Cardiac muscle cell (in vitro differentiated cells and primary cell): ENCODE measurements around the gene GINS1. TPM values are rescaled to one million over a fixed set of nuclear protein-coding genes. Genes with fewer than 3 reads are reported as not detected.
A peak's percentile ranks its signal among the peaks of the same experiment; 100 is the strongest.

Source experiments
- DNase-seq, 2 donors: peaks; one replicate each; pipeline versions ENCODE4 v3.0.0 to v3.0.0-alpha.2; 2010 to 2017; ENCODE audit warnings: low read depth in 1 of 2, low spot score in 1 of 2
- H3K27ac ChIP-seq: fragments of 200-600 bp; sonication (generic); 2 replicates; pipeline ENCODE4 v1.5.1; 2016
- H3K27me3 ChIP-seq: fragments of 200-600 bp; sonication (generic); 2 replicates; pipeline ENCODE4 v1.6.0; 2016; ENCODE audit warnings: control low read depth
- H3K36me3 ChIP-seq: fragments of 200-600 bp; sonication (generic); 2 replicates; pipeline ENCODE4 v1.5.1; 2016; ENCODE audit warnings: control low read depth
- H3K4me1 ChIP-seq: fragments of 200-600 bp; sonication (generic); 2 replicates; pipeline ENCODE4 v1.8.1; 2017; ENCODE audit warnings: low read depth, mild to moderate bottlenecking, mixed run types
- H3K4me3 ChIP-seq: fragments of 200-600 bp; sonication (generic); 2 replicates; pipeline ENCODE4 v1.5.1; 2016; ENCODE audit warnings: mild to moderate bottlenecking
- H3K9me3 ChIP-seq: fragments of 200-600 bp; sonication (generic); 2 replicates; pipeline ENCODE4 v1.5.1; 2017; ENCODE audit warnings: low read depth, mild to moderate bottlenecking, control low read depth
- polyA plus RNA-seq: library from polyadenylated mRNA; unstranded; fragments of >200 nt; fragmentation: Nextera tagmentation; extraction: Ambion mirVana; gene quantifications from 2 replicates; pipeline ENCODE4 v1.2.1, GENCODE V29; 2016
- total RNA-seq: library from RNA; depleted of rRNA; stranded (reverse); fragments of >200 nt; gene quantifications from 2 replicates; pipeline ENCODE4 v1.2.3, GENCODE V29; 2016
- TF ChIP-seq, protein P1 (sequence below): IDR thresholded peaks from 2 replicates; pipeline ENCODE4 v1.5.1; 2012; ENCODE audit warnings: low read depth, mild to moderate bottlenecking, low read length

GINS1 gene
- total and polyA plus RNA-seq, 2 experiments from 2014 or later: 9.6 to 10.5 TPM

GRCh38 chr20:25402583-25402982 is 4.9 kb upstream of the GINS1 start:
- H3K4me1 ChIP-seq: no peaks in the 10 kb centered on the region
- no peak for DNase-seq

GRCh38 chr20:25408170-25408547 is 686 bp downstream of the GINS1 start:
- Histone ChIP-seq H3K27me3 (no peaks in the 10 kb centered on the region), H3K4me1 (peaks cover 9% of the 10 kb centered on the region), H3K36me3 (no peaks in the 10 kb centered on the region), H3K9me3 (no peaks in the 10 kb centered on the region), H3K27ac (peak overlapping the region; percentile 84), H3K4me3 (peak overlapping the region; percentile 69)
- DNase-seq: no peak
- TF ChIP-seq, protein P1, sequence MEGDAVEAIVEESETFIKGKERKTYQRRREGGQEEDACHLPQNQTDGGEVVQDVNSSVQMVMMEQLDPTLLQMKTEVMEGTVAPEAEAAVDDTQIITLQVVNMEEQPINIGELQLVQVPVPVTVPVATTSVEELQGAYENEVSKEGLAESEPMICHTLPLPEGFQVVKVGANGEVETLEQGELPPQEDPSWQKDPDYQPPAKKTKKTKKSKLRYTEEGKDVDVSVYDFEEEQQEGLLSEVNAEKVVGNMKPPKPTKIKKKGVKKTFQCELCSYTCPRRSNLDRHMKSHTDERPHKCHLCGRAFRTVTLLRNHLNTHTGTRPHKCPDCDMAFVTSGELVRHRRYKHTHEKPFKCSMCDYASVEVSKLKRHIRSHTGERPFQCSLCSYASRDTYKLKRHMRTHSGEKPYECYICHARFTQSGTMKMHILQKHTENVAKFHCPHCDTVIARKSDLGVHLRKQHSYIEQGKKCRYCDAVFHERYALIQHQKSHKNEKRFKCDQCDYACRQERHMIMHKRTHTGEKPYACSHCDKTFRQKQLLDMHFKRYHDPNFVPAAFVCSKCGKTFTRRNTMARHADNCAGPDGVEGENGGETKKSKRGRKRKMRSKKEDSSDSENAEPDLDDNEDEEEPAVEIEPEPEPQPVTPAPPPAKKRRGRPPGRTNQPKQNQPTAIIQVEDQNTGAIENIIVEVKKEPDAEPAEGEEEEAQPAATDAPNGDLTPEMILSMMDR: no peak

More at GRCh38 chr20:25402583-25402982, 4.9 kb upstream of the GINS1 start:
- TF ChIP-seq, protein P1: no peak
- Histone ChIP-seq H3K36me3 (no peaks in the 10 kb centered on the region), H3K9me3 (no peaks in the 10 kb centered on the region), H3K4me3 (no peak overlapping the region), H3K27ac (no peak overlapping the region), H3K27me3 (no peaks in the 10 kb centered on the region)

DNA sequence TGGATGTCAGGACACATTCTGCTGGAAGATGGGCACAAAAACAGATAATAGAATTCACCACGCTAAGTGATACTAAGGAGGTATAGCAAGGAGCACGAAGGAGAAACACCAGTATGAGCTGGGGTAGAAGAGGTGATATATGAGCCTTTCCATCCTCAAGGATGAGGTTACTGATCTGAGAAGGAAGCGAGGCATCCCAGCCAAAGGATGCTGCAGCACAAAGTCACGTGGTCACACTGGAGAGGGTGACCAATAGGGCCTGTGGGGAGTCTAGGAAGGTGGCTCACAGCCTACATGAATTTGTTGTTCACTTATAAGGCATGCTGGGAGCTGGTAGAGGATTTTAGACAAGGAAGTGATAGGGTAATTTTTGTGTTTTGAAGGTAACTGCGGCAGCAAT is 1.4 kb downstream of the GINS1 start:
- Histone ChIP-seq H3K27me3 (no peaks in the 10 kb centered on the region), H3K9me3 (no peaks in the 10 kb centered on the region), H3K4me1 (peaks cover 9% of the 10 kb centered on the region), H3K36me3 (no peaks in the 10 kb centered on the region), H3K27ac (no peak overlapping the region), H3K4me3 (no peak overlapping the region)
- DNase-seq: no peak
- TF ChIP-seq, protein P1: no peak

DNA sequence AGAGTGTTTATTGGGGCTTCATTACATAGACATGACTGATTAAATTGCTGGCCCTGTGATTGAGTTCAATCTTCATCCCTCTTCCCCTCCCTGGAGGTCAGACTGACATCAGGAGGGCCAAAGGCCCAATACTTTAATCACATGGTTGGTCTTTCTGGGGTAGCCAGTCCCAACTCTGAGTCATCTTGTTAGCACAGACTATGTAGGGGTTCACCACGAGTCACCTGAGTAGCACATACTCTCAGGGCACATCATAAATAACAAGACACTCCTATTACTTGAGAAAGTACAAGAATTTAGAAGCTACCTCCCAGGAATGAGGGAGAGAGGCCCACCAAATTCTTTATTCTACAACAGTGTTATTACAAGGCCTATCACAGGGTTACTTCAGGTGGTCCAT is 11.3 kb downstream of the GINS1 start:
- Histone ChIP-seq H3K27ac (no peak overlapping the region), H3K4me1 (no peaks in the 10 kb centered on the region), H3K4me3 (no peak overlapping the region), H3K27me3 (no peaks in the 10 kb centered on the region), H3K9me3 (no peaks in the 10 kb centered on the region), H3K36me3 (peaks cover 9% of the 10 kb centered on the region)
- DNase-seq: no peak
- TF ChIP-seq, protein P1: no peak

GRCh38 chr20:25421102-25421501 is 13.6 kb downstream of the GINS1 start:
- no peaks in the 10 kb centered on the region for H3K4me1 ChIP-seq
- H3K9me3 ChIP-seq: no peaks in the 10 kb centered on the region
- H3K36me3 ChIP-seq: peaks cover 9% of the 10 kb centered on the region
- no peak overlapping the region for H3K4me3 ChIP-seq
- DNase-seq: no peak
- TF ChIP-seq, protein P1: no peak
- H3K27me3 ChIP-seq: no peaks in the 10 kb centered on the region
- no peak overlapping the region for H3K27ac ChIP-seq

GRCh38 chr20:25422032-25422431 is 14.6 kb downstream of the GINS1 start:
- TF ChIP-seq, protein P1: no peak
- Histone ChIP-seq H3K36me3 (peaks cover 7% of the 10 kb centered on the region), H3K4me1 (no peaks in the 10 kb centered on the region), H3K4me3 (no peak overlapping the region), H3K9me3 (no peaks in the 10 kb centered on the region), H3K27ac (no peak overlapping the region), H3K27me3 (no peaks in the 10 kb centered on the region)
- no peak for DNase-seq
